Activated CD8-positive, alpha-beta T cell treated with anti-CD3 and anti-CD28 coated beads for 36 hours (primary cell): ENCODE measurements around the gene NXNL1. TPM values are rescaled to one million over a fixed set of nuclear protein-coding genes. Genes with fewer than 3 reads are reported as not detected.
A peak's percentile ranks its signal among the peaks of the same experiment; 100 is the strongest.

ENCODE experiments used
- ATAC-seq: fragments of 200-7000 bp; cut with Tn5 transposase; one replicate; pipeline ENCODE4 v1.10.0; 2021; ENCODE audit warnings: mild to moderate bottlenecking, moderate library complexity
- CTCF ChIA-PET: fragments of 350-600 bp; sonication (Branson Sonifier 250); formaldehyde crosslinking; loops from one replicate; lab custom pipeline; 2021; ENCODE audit warnings: antibody characterized with exemption; lab: Charles Lee
- POLR2A ChIA-PET: fragments of 350-600 bp; sonication (Branson Sonifier 250); formaldehyde crosslinking; loops from one replicate; lab custom pipeline; 2021; ENCODE audit warnings: antibody characterized with exemption; lab: Charles Lee
- DNase-seq: peaks from one replicate; pipeline ENCODE4 v3.0.0-alpha.2; 2020
- H3K27ac Mint-ChIP-seq: one replicate; pipeline ENCODE4 v1.8.0; 2021; ENCODE audit warnings: mild to moderate bottlenecking, mixed read lengths
- H3K27me3 Mint-ChIP-seq: one replicate; pipeline ENCODE4 v1.8.0; 2021; ENCODE audit warnings: mixed read lengths
- H3K36me3 Mint-ChIP-seq: one replicate; pipeline ENCODE4 v1.8.0; 2021; ENCODE audit warnings: low read depth, mixed read lengths
- H3K4me1 Mint-ChIP-seq: one replicate; pipeline ENCODE4 v1.8.0; 2021; ENCODE audit warnings: low read depth, mixed read lengths
- H3K4me3 Mint-ChIP-seq: one replicate; pipeline ENCODE4 v1.8.0; 2021; ENCODE audit warnings: mild to moderate bottlenecking, moderate library complexity, mixed read lengths
- H3K9me3 Mint-ChIP-seq: one replicate; pipeline ENCODE4 v1.8.0; 2021; ENCODE audit warnings: mixed read lengths
- CTCF ChIP-seq: fragments of 200-600 bp; IDR thresholded peaks from one replicate; pipeline ENCODE4 v1.8.0; 2022; ENCODE audit warnings: antibody characterized with exemption, mild to moderate bottlenecking
- intact Hi-C: fragments of 100-400 bp; cut with micrococcal nuclease; formaldehyde crosslinking; loops from one replicate; pipeline ENCODE4 v1.10.0; 2022
- total RNA-seq, 2 experiments: library from RNA; stranded (reverse); gene quantifications; one replicate each; pipeline ENCODE4 v1.2.3, GENCODE V29; 2021

NXNL1 gene
- total RNA-seq, 2 experiments from 2014 or later, result not detected

GRCh38 chr19:17490411-17490810, 29.7 kb upstream of the NXNL1 start:
- Mint-ChIP-seq H3K9me3 (no peaks in the 10 kb centered on the region), H3K4me3 (no peak overlapping the region), H3K27me3 (no peaks in the 10 kb centered on the region), H3K36me3 (no peaks in the 10 kb centered on the region), H3K4me1 (peaks cover 35% of the 10 kb centered on the region), H3K27ac (peak overlapping the region; percentile 73)
- TF ChIP-seq CTCF, result no peak
- ChIA-PET CTCF (interaction anchor here (0.8 to 1.3 kb wide), 3 partner anchors 10 to 104 kb away, joined by 3 read pairs; no protein-coding TSS in a partner anchor), POLR2A (interaction anchor here (1.1 kb wide), 1 partner anchor 84 kb away, joined by 3 read pairs; no protein-coding TSS in a partner anchor)
- ATAC-seq, result no peak
- intact Hi-C loops, result no loop called here
- peak; percentile 66 for DNase-seq

- intact Hi-C loops, result no loop called here
- no peak overlapping the region for H3K4me3 Mint-ChIP-seq
- no peak for ATAC-seq
- POLR2A ChIA-PET, result interaction anchor here (1.1 to 2.1 kb wide), 2 partner anchors 12 to 83 kb away, joined by 3 to 7 read pairs; no protein-coding TSS in a partner anchor
- peak overlapping the region; percentile 17 for H3K27ac Mint-ChIP-seq
- CTCF ChIA-PET, result interaction anchor here (1.0 to 2.5 kb wide), 3 partner anchors 8 to 103 kb away, joined by 3 to 14 read pairs (median 3); no protein-coding TSS in a partner anchor
- peaks cover 35% of the 10 kb centered on the region for H3K4me1 Mint-ChIP-seq
- DNase-seq, result no peak
- no peaks in the 10 kb centered on the region for H3K27me3 Mint-ChIP-seq
- H3K9me3 Mint-ChIP-seq, result no peaks in the 10 kb centered on the region
- no peak for TF ChIP-seq CTCF
- no peaks in the 10 kb centered on the region for H3K36me3 Mint-ChIP-seq
Measured at GRCh38 chr19:17489392-17490030, 28.8 kb upstream of the NXNL1 start.

- ChIA-PET POLR2A (interaction anchor here (0.6 to 2.1 kb wide), 5 partner anchors 11 to 111 kb away, joined by 3 to 7 read pairs (median 4); partner anchors contain the start of gene PGLS), CTCF (interaction anchor here (0.5 to 2.5 kb wide), 3 partner anchors 8 to 366 kb away, joined by 3 to 14 read pairs (median 3); no protein-coding TSS in a partner anchor)
- no peaks in the 10 kb centered on the region for H3K27me3 Mint-ChIP-seq
- peaks cover 35% of the 10 kb centered on the region for H3K4me1 Mint-ChIP-seq
- peak overlapping the region; percentile 86 for H3K27ac Mint-ChIP-seq
- H3K36me3 Mint-ChIP-seq, result no peaks in the 10 kb centered on the region
- DNase-seq (peak; percentile 92), ATAC-seq (peak; percentile 98)
- intact Hi-C loops, result no loop called here
- H3K9me3 Mint-ChIP-seq, result no peaks in the 10 kb centered on the region
- TF ChIP-seq CTCF, result no peak
- H3K4me3 Mint-ChIP-seq, result peak overlapping the region; percentile 73
Measured at GRCh38 chr19:17488593-17489391, 28.1 kb upstream of the NXNL1 start.

GRCh38 chr19:17487284-17488121, 26.8 kb upstream of the NXNL1 start:
- no peaks in the 10 kb centered on the region for H3K27me3 Mint-ChIP-seq
- H3K36me3 Mint-ChIP-seq, result no peaks in the 10 kb centered on the region
- POLR2A ChIA-PET, result interaction anchor here (0.6 to 2.1 kb wide), 7 partner anchors 10 to 145 kb away, joined by 3 to 7 read pairs (median 3); partner anchors contain the start of gene PGLS
- DNase-seq, result no peak
- intact Hi-C loops, result no loop called here
- no peak for ATAC-seq
- peak overlapping the region; percentile 86 for H3K27ac Mint-ChIP-seq
- CTCF ChIA-PET, result interaction anchor here (0.5 to 2.5 kb wide), 3 partner anchors 10 to 367 kb away, joined by 3 to 14 read pairs (median 3); no protein-coding TSS in a partner anchor
- peaks cover 38% of the 10 kb centered on the region for H3K4me1 Mint-ChIP-seq
- H3K4me3 Mint-ChIP-seq, result peak overlapping the region; percentile 73
- H3K9me3 Mint-ChIP-seq, result no peaks in the 10 kb centered on the region
- TF ChIP-seq CTCF, result no peak
